ENCODE results near the gene PHEX.

Gene PHEX

GRCh38 chrX:22109442-22109841 is 77.3 kb downstream of the PHEX start:
- DNase-seq = no peak

DNA sequence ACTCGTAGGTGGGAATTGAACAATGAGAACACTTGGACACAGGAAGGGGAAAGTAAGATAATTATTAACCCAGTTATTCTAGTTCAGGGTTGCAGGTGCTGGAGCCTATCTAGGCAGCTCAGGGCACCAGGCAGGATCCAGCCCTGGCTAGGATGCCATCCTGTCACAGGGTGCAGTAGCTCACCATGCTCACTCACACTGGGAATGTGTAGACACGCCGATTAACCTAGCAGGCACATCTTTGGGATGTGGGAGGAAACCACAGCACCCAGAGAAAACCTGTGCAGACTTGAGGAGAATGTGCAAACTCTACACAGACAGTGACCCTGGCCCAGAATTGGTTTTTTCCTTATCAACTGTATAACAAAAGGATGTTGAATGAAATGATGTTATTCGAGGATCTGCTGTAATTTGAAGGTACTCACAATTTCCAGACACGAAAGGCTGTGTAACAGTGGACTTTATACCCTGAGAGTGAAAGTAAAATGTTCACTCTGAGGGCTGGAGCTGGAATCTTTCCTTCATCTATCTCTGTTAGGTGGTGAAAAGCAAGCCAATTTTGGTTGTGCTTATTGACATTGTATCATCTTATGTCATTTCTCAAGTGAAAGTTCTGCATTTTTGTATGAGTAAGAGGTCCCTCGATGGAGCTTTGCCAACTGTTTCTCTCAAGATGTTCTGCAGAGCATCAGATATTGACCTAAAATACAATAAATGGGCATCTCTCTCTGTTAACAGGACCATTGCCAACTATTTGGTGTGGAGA is 78.8 kb downstream of the PHEX start:
- no peak for DNase-seq

DNA sequence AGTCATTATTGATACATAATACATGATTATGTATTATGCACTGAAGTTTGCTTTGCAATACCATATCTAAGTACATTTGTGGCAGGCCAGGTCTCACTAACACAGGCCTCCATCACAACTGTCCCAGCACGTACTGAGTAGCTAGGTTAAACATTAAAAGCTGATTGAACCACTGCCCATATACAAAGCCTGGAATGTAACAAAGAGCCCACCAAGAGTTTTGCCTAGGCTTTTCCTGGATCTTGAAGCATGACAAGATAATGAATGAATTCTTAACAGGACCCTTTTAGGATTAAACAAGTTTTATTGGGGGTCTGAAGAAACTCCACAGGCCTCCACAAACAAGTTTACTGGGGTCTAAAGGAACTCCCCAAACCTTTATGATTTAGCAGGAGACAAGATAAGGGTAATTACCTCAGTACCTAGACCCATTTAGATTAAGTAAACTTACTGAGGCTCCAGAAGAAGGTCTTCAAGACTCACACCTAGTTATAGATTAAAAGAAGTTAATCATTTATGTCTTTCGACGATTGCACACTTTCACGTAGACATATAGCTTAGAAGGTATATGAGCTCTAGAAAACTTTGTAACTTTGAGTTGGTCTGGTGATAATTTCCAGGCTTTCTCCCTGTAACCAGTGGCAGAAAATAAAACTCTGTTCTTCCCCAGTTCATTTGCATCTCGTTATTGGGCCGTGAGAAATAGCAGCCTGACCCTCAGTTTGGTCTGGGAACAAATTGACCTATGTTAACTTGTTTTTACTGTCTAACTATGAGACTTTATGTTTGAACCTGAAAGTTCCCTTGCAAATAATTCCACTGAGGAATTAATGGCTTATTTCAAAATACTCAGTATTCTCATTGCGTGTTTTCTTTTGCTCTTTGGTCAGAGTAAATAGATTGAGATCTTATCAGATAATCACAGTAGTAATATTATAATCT is 84.8 kb downstream of the PHEX start:
- DNase-seq = no peak

GRCh38 chrX:22117633-22118032 is 85.5 kb downstream of the PHEX start:
- no peak for DNase-seq

- DNase-seq = no peak
Observed at GRCh38 chrX:22118161-22118830, 86.2 kb downstream of the PHEX start.

- no peak for DNase-seq
Observed at GRCh38 chrX:22121161-22121560, 89.0 kb downstream of the PHEX start.

- DNase-seq = no peak
Observed at GRCh38 chrX:22122510-22122909, 90.4 kb downstream of the PHEX start.

DNA sequence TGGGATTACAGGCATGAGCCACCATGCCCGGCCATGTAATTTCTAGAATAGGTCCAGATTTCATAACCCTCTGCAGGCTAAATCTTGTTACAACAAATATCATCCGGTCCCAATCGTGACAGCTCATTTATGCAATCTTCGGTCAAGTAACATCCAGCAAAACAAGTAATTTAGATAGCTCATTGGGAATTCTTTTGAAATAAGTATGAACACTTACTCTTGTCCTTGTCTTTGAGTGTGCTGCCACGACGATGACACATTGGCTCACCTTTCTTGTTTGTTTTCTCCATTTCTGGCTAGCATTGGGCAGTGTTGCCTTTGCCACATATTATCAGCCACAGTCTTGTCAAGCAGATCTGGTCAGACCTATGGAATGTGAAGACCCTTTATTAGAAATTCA is 92.0 kb downstream of the PHEX start:
- DNase-seq = no peak

DNA sequence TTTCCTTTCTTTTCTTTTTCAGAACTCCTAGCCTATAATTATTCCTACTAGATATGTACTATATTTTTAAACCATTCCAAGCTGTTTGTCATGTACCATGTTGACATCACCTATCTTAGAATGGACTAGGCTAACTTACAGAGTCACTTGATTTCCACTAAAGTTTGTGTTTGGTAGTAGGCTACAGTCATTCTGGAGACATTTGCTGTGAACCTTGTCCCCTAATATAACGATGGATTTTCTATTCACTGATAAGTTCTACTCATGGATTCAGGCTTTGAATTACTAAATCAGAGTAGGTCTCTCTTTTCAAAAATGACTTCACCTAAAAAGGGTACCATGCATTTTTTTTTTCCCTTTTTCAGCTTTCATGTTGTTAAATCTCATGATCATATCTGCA is 93.4 kb downstream of the PHEX start:
- no peak for DNase-seq

- no peak for DNase-seq
Observed at GRCh38 chrX:22126327-22126726, 94.2 kb downstream of the PHEX start.

GRCh38 chrX:22128961-22129360 is 96.8 kb downstream of the PHEX start:
- no peak for DNase-seq

GRCh38 chrX:22134681-22135080 is 102.6 kb downstream of the PHEX start:
- no peak for DNase-seq

DNA sequence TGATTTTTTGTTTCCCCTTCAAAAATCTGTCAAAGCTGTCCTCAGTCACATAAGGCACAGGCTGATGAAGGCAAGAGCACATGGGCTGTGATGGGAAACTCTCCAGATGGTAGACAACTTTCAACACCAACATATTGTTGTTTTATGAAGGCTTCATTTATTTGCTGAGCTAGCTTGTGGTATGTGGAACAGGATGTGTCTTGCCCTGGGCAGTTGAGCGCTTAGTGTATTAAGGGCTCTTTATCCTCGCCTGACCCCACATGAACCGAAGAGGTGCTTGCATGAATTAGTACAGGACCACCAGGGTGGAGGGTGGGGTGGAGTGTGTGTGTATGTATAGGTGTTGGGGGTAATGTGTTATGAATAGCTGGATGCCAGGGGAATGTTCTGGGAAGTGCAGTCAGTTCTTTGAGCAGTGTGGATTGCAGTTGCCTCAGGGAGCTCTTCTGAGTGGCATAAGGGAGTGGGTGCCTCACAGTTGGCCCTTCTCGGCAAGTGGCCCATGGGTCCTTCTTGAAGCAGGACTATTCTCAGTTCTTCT is 103.1 kb downstream of the PHEX start:
- no peak for DNase-seq

- DNase-seq = no peak
Observed at GRCh38 chrX:22135994-22136684, 104.0 kb downstream of the PHEX start.

GRCh38 chrX:22136711-22137110 is 104.6 kb downstream of the PHEX start:
- DNase-seq = no peak

DNA sequence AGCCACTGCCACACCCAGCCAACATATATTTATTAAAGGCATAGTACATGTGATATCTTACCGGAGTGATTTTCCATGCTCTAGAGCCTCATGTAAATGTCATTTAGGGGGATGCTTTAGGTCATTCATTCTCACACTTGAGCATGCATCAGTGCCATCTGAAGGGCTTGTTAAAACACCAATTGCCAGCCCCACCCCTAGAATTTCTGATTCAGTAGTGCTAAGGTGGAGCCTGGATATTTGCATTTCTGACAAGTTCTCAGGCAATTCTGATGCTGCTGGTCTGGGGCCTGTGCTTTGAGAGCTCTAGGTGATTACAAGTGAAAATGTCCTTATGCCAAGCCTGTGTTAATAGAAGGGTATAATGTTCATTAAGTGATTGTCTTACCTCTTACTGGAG is 107.7 kb downstream of the PHEX start:
- no peak for DNase-seq

DNA sequence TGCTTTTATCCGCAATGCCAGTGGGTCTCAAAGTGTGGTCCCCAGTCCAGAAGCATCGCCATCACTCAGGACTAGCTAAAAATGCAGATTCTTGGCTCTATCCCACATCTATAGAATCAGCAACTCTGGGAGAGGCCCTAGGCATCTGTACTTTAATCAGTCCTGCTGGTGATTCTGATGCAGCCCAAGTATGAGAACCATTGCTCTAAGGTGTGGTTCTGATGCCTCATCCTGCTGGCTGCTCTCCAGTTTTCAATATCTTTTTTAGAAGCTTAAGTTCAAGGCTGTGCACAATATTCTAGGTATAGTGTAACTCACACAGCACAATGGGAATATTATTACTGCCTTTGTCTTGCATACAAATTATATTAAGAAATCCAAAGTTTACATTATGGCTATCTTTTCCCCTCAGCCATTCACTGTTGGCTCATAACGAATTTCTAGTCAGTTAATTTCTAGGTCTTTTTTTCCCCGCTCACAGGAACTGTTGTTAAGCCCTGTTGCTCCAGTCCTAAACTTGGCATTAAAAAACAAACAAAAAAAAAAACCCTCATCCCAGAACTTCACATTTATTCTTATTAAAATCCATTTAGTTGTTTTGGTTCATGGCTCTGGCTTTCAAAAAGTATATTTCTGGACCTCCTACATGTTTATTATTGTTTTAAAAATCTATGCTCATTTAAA is 109.1 kb downstream of the PHEX start:
- no peak for DNase-seq

DNA sequence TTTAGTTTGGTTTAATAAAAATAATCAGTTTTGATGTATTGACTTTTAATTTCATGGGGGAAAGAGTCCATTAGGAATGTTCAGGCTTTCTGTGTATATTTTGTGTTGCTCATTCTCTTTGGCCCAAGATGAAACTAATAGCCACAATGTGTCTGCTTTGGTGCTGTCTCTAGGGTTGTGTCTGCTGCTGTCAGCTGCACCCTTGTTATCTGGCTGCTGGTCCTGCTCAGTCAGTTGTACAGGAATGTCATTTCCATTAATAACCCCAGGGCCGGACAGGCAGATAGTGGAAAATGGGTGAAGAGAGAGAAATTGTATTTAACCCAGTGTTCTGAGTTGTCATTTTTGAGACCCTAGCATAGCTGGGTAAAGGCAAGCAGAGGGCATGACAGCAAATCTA is 115.1 kb downstream of the PHEX start:
- no peak for DNase-seq

DNA sequence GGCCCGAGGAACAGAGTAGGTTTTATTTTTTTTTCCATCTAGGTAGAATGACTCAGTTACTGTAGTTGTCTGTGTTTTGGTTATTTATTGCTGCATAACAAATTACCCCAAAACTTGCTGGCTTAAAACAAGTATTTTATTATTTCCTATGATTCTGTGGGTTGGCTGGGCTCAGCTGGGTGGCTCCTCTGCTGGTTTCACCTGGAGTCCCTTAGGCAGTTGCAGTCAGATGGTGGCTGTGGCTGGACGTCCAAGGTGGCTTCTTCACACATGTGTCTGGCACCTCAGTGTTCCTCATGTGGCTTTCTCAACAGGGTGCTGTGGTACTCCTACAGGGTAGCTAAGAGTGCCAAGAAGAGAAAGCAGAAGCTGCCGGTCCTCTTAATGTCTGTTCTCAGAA is 115.8 kb downstream of the PHEX start:
- no peak for DNase-seq

DNA sequence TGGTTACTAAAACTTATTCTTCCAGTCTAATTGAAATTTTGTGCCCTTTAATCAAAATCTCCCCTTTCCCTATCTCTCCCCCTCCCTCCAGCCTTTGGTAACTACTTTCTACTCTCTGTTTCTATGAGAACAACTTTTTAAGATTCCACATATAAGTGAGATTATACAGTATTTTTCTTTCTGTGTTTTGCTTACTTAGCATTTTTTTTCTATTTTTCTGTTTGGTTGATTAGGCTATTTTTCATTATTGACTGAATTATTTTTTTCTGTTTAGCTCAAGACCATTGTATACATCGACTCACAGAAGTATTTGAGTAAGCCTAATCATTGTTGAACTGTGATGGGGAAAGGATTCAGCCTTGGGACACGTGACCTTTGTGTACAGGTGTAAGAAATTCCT is 116.4 kb downstream of the PHEX start:
- no peak for DNase-seq

- DNase-seq = no peak
Observed at GRCh38 chrX:22150371-22150770, 118.2 kb downstream of the PHEX start.

DNA sequence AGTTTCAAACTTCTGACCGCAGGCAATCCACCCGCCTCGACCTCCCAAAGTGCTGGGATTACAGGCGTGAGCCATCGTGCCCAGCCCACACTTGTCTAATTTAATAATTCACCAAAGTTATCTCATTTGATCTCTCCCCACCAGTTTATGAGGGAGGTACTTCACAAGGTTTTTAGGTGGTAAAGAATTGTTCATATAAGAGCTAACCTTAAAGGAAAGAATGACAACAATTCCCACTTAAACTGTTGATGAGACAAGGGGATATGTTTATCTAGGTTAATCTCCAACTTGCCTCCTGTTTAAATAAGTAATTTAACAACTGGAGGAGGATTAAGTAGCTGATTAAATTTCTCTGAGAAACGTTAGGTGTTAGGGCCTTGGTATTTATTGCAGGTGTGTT is 123.0 kb downstream of the PHEX start:
- no peak for DNase-seq

Data from activated CD4-positive, CD25-positive, alpha-beta regulatory T cell (primary cell).